Lower leg skin (tissue), 4 donors: ENCODE measurements around the gene DNMBP. TPM values are rescaled to one million over a fixed set of nuclear protein-coding genes. Genes with fewer than 3 reads are reported as not detected.
"Not testable (repeated sequence)": the region's sequence is repeated elsewhere in the genome, so short reads cannot be mapped to it uniquely, and the experiment has no call there.

Source experiments
- DNase-seq, 2 donors: peaks; one replicate each; pipeline ENCODE4 v3.0.0-alpha.2; 2019; ENCODE audit warnings: low spot score in 2 of 2
- H3K4me3 ChIP-seq: fragments of 200-600 bp; sonication (generic); 2 replicates; pipeline ENCODE4 v1.5.1; 2017; ENCODE audit warnings: mild to moderate bottlenecking, low read depth; ENCODE audit not compliant: poor library complexity, severe bottlenecking
- CTCF ChIP-seq, 3 donors: fragments of 450-650 bp; IDR thresholded peaks; one replicate each; pipeline ENCODE4 v1.5.1; 2016; ENCODE audit warnings: antibody characterized with exemption in 3 of 3, mild to moderate bottlenecking in 3 of 3, moderate library complexity in 2 of 3
- POLR2A ChIP-seq, 2 donors: fragments of 450-650 bp; IDR thresholded peaks; one replicate each; pipeline ENCODE4 v1.6.1; 2016 to 2017; ENCODE audit warnings: antibody characterized with exemption in 2 of 2, mild to moderate bottlenecking in 1 of 2, moderate library complexity in 1 of 2
- WGBS, 2 donors: methylation state at CpG; one replicate each; pipeline ENCODE4 v1.1.5; 2018; 5-methylcytosine and 5-hydroxymethylcytosine counted together
- intact Hi-C: fragments of 100-400 bp; cut with DNase I; formaldehyde crosslinking; loops from one replicate; pipeline ENCODE4 v1.15.0; 2023; ENCODE audit warnings: low total_unique reads
- total RNA-seq, 4 donors: library from RNA; depleted of rRNA; stranded (reverse); fragments of >200 nt; gene quantifications; one replicate each; pipeline ENCODE4 v1.1.0, GENCODE V29; 2016

DNMBP gene
- total RNA-seq, 4 donors from 2014 or later, result 39.8 to 78.0 (median 61.9) TPM

GRCh38 chr10:99993701-99994689 is 15.8 kb downstream of the DNMBP start:
- intact Hi-C loops, result no loop called here
- peak; percentile 75 to 90 for DNase-seq
- 55 to 56% methylated on average over 8 of the region's 8 CpGs for WGBS, 2 donors
- TF ChIP-seq POLR2A (IDR thresholded peaks at IDR 0.05), result no peak
- TF ChIP-seq CTCF (IDR thresholded peaks at IDR 0.05), result no peak
- H3K4me3 ChIP-seq, result no peak overlapping the region

DNA sequence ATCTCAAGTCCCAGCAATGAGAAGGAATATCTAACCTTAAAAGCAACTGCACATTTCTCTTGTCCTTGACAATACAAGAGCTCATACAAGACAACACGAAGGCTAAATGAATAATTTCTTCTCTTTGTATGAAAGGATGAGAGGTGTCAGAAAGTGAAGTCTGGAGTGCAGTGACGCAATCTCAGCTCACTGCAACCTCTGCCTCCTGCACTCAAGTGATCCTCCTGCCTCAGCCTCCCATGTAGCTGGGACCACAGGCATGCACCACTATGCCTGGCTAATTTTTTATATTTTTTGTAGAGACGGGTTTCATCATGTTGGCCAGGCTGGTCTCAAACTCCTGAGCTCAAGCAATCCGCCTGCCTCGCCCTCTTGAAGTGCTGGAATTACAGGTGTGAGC is 24.1 kb downstream of the DNMBP start:
- H3K4me3 ChIP-seq, intact Hi-C loops: not testable (repeated sequence)
- WGBS, 2 donors, result 76 to 80% methylated on average over 5 of the region's 5 CpGs
- DNase-seq, result peak in 1 of 2 donors; percentile 34

DNA sequence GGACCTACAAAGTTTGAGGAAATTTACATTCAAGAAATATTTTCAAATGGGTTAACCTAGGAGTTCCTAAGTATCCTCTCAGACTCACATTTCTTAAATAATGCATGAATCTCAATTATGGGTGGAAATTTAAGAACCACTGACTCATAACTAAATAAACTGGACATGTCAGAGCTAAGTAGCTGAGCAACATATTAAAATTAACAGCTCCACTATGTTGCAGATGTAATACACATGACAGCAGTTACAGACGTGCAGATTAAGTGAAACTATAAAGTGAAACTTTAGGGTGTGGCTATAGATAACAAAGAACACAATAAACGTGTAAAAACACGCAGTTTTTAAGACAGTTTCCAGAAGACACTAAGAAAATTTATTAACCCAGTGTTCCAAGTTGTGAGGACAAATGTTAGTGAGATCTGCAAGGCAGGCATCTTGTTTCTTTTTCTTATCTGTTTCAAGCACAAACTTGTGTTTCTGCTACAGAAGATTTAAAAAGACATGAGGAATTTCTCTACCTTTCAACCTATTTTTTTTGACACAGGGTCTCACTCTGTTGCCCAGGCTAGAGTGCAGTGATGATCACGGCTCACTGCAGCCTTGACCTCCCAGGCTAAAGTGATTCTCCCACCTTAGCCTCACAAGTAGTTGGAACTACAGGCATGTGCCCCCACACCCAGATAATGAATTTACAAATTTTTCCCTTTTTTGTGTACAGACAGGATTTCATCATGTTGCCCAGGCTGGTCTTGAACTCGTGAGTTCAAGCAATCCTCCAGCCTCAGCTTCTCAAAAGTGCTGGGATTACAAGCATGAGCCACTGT is 25.3 kb downstream of the DNMBP start:
- intact Hi-C loops, result no loop called here
- H3K4me3 ChIP-seq, result no peak overlapping the region
- TF ChIP-seq CTCF (IDR thresholded peaks at IDR 0.05) (no peak), POLR2A (IDR thresholded peaks at IDR 0.05) (no peak)
- no peak for DNase-seq
- WGBS, 2 donors, result 27 to 36% methylated on average over 5 of the region's 5 CpGs

GRCh38 chr10:99983280-99983988 is 26.3 kb downstream of the DNMBP start:
- no peak overlapping the region for H3K4me3 ChIP-seq
- TF ChIP-seq POLR2A (IDR thresholded peaks at IDR 0.05) (no peak), CTCF (IDR thresholded peaks at IDR 0.05) (no peak)
- 26 to 27% methylated on average over 15 to 16 of the region's 16 CpGs for WGBS, 2 donors
- peak; percentile 57 to 89 for DNase-seq
- intact Hi-C loops, result no loop called here

GRCh38 chr10:99982728-99983127 is 27.0 kb downstream of the DNMBP start:
- intact Hi-C loops, result no loop called here
- no peak for DNase-seq
- WGBS, 2 donors, result 86 to 95% methylated on average over 5 of the region's 5 CpGs
- TF ChIP-seq POLR2A (IDR thresholded peaks at IDR 0.05) (no peak), CTCF (IDR thresholded peaks at IDR 0.05) (no peak)
- H3K4me3 ChIP-seq, result no peak overlapping the region
